CD4-positive, alpha-beta T cell treated with Interferon gamma for 1 hour (primary cell): ENCODE data around the gene HABP2.

Experiments
- DNase-seq: peaks from one replicate; pipeline ENCODE4 v3.0.0-alpha.2; 2020

HABP2 gene

GRCh38 chr10:113560071-113560470, 7.2 kb downstream of the HABP2 start:
- DNase-seq = no peak

DNA sequence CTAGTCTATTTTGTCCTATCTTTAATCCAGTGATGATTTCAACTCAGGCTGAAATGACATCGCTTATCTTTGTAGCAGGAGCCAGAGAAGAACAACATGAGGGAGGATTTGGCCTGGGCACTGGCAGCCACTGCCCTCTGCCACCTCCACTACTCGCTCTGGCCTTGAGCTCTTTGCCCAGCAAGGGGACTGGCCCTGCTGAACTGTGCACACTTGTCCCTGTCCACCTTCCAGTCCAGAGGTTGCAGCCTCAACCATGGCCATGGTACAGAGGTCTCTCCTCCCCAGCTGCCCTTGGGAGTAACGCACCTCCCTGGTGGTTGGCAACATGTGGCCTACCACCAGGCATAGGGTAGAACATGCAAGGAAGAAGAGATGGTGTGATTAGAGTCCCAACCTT, 8.4 kb downstream of the HABP2 start:
- no peak for DNase-seq

DNA sequence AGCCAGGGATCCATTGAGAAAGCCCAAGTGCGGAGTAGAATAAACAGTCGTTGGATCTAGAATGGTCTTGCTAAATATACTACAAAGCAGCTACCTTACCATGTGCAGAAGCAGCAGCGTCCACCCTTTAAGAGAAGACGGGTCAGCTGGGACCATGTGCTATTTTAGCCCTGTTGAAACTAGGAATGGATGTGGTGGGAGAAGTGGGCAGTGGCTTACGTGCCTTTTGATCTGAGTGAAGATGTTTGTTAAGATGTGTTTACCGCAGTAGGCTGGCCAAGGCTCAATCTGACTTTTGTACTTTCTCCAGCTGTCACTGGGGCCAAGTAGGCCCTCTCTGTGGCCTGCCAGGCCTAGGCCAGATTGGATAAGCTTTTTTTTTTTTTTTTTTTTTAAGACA, 9.2 kb downstream of the HABP2 start:
- no peak for DNase-seq

GRCh38 chr10:113562704-113563103, 9.9 kb downstream of the HABP2 start:
- no peak for DNase-seq

GRCh38 chr10:113563306-113564088, 10.6 kb downstream of the HABP2 start:
- DNase-seq = peak; percentile 53

GRCh38 chr10:113565364-113565763, 12.5 kb downstream of the HABP2 start:
- no peak for DNase-seq

DNA sequence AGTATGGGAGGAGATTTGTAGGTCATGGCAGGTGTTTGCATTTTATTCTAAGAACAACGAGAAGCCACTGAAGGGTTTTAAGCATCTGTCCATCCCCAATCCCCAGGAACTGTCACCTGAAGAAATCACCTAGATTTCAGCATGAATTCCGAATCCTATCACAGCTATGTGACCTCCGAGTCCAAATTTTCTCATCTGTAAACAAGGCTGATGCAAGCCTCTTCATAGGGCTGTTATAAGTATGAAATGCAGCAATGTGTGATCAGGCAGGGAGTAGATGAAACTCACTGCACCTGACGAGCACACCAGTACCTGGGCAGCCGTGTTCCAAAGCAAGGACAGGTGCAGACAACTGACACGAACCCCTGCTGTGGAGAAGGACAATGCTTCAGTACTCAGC, 14.0 kb downstream of the HABP2 start:
- no peak for DNase-seq

- DNase-seq = no peak
Measured at GRCh38 chr10:113569576-113569975, 16.7 kb downstream of the HABP2 start.

- no peak for DNase-seq
Measured at GRCh38 chr10:113572520-113573290, 19.9 kb downstream of the HABP2 start.

DNA sequence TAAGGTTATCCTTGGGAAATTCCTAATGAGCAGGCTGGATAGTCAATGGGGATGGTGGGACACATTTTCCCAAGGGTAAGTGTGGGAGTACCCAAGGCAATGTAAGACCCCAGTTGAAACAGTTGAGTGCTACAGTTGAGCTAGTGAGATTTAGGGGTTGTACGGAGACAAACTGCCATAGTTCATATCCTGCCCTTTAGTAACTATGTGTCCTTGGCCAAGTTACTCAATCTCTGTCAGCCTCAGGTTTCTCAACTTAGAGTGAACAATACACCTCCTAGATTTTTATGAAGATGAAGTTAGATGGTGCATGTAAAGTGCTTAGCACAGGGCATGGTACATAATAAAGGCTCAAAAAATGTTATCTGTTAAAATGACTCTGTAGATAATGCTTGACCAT, 20.5 kb downstream of the HABP2 start:
- DNase-seq = no peak

GRCh38 chr10:113576852-113577251, 24.0 kb downstream of the HABP2 start:
- DNase-seq = no peak

DNA sequence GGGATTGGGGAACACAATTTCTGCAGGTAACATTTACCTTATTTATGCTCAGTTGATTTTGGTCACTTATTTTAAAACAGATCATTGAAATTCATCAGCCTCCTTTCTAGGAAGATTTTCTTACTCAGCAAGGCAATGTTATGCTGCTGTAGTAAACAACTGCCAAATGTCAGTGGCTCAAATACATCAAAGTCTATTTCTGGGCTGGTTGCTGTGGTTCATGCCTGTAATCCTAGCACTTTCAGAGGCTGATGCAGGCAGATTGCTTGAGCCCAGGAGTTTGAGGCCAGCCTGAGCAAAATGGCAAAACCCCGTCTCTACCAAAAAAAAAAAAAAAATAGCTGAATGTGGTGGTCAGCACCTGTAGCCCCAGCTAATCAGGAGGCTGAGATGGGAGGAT, 25.9 kb downstream of the HABP2 start:
- no peak for DNase-seq

DNA sequence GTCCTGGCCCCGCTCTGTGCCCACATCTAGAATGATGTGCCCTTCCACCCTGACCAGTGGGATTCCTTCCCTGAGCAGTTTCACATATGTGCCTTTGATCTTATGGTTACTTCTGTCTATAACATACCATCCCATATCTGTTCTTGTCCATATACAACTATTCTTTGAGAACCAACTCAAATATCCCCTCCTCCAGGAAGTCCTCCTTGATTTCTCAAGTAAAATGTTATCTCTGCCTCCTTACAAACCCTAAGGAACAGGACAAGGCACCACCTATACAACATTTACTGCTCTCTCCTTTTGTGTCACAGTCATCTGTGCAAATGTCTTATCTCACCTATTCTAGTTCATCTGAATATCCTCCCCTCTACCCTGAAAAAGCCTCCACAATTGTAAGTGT, 28.2 kb downstream of the HABP2 start:
- no peak for DNase-seq

DNA sequence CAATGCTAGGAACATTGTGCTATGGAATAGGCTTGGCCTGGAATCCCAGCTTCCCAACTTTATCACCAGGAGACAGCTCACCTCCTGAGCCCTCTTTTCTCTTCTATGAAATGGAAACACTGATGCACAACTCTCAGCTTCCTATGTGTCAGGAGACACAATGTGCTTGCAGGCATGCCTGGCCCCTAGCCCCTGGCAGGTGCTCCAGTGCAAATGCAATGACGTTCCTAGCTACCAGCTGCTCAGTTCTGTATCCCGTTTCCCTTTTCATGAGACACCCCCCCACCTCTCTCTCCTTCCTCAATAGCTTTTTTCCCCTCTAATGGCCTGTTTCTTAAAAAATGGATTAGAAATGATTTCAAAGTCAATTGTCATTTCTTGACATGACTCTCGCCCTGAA, 30.7 kb downstream of the HABP2 start:
- no peak for DNase-seq

DNA sequence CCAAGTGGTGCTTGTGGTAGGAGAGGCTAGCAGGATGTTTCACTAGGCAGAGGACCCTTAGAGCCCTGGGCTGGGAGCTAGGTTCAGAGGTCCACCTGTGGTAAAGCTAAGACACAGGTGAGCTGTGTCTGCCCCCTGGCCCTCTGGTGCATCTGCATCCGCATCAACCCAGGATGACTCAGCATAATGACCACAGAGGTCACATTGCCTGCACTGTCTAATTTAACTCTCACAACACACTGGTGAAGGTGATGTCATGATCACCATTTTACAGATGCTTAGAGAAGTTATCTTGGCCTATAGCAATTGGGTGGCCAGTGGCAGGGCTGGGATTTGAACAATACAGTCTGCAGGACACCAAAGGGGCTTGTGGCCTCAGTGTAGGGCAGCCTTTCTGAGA, 33.1 kb downstream of the HABP2 start:
- no peak for DNase-seq

DNA sequence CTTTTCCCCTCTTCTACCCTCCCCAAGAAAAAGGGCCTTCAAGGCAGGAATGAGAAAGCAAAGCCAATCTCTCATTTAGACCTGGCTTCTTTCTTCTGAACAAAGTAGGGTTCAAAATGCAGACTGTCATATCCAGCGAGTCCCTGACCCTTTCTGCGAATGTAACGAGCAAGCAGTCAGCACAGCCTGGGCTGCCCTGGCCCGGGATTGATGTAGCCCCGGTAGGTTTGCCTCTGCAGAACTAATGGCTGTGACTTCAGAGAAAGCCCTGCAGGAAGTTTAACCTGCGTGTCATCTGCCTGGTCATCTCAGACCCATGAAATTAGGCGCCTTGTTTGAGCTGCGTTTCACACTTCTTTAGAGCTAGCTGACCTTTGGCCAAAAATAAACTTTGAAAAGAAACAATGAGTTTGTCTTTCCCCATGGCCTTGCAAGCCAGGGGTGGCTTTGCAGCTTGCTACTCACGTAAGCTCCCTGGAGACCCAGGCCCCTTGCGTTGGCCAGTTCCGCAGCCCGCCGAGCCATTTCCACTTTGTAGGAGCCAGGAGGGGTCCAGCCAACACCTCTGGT, 36.4 kb downstream of the HABP2 start:
- DNase-seq = no peak

GRCh38 chr10:113590581-113590980, 37.7 kb downstream of the HABP2 start:
- DNase-seq = no peak

GRCh38 chr10:113592380-113592779, 39.5 kb downstream of the HABP2 start:
- no peak for DNase-seq

DNA sequence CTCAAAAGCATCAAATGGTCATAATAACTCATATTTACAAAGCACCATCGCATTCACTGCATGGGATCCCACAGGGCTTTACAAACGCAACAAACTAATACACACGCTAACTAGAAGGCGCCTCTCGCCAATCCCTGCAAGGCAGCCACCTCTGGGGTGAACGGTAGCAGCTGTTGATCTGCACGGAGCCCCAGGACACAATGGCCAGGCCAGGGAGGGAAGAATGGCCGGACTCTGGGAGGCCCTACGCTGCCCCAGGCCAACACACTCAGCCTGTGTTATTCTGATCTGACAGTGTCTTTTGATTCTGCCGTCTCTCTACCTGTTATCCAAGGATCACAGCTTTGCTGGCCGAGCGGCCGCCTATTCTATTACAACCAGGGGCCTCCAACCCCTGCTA, 41.8 kb downstream of the HABP2 start:
- DNase-seq = no peak

DNA sequence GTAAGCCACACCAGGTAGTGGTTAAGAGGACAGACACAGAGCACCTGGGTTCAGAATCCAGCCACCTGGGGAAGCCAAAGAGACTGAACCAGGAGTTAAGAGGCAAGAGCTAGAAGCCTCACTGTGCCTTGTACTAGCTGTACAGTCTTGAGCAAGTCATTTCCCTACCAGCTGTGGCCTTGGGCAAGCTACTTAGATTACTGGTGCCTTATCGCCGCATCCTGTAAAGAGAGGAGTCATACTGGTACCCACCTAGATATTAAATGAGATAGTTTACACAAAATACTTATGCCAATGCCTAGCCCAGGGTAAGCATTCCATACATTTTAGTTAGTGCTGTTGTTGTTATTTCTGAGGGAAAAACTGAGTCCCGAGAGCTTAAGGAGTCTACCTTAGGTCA, 47.7 kb downstream of the HABP2 start:
- no peak for DNase-seq

DNA sequence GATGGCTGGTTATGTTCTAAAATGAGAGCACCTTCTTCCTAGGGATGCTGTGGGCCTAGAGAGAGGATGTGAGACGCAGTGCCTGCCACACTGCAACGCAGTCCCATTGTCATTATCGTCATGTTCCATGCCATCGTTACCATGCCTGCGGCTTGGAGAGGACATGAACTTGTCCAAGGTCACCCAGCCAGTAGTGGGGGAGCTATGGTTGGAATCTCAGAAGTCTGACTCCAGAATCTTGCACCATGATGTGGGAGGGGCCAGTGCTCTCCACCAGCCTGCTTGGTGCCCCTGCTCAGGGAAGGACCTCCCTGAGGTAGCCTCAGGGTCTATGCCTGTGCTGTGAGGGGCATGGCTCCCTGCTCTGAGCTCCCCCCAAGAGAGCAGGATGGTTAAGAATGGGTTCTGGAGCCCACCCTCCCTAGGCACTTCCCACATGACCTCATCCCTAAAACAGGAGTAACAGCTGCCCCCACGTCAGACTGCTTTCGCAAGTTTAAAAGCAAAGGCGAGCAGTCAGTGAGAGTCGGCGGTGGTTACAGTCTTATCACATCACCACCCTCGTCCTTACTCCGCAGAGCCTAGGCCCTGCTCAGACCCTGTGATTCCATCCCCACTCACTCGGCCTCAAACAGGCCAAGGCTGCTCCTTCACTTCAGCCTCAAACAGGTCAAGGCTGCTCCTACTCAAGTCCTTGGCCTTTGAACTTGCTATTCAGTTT, 50.4 kb downstream of the HABP2 start:
- no peak for DNase-seq

- no peak for DNase-seq
Measured at GRCh38 chr10:113604572-113604971, 51.7 kb downstream of the HABP2 start.

GRCh38 chr10:113605268-113605978, 52.6 kb downstream of the HABP2 start:
- DNase-seq = no peak
